DOHH2 (cell line): ENCODE results near the gene SLC9A9.

Source experiments
- H3F3A ChIP-seq: fragments of 200-600 bp; sonication (generic), shearing (Covaris generic); 2 replicates; pipeline ENCODE4 v1.6.0; 2016; ENCODE audit warnings: antibody characterized with exemption, mild to moderate bottlenecking; ENCODE audit not compliant: control insufficient read depth, insufficient read depth
- H3K27ac ChIP-seq: fragments of 200-600 bp; sonication (generic); 2 replicates; pipeline ENCODE4 v1.5.1; 2014; ENCODE audit warnings: low read depth, mild to moderate bottlenecking, low read length, moderate library complexity
- H3K27me3 ChIP-seq: fragments of 200-600 bp; sonication (generic); 2 replicates; pipeline ENCODE4 v1.6.1; 2014; ENCODE audit warnings: mild to moderate bottlenecking, low read length, mixed read lengths; ENCODE audit not compliant: control insufficient read depth
- H3K36me3 ChIP-seq: fragments of 200-600 bp; sonication (generic); 2 replicates; pipeline ENCODE4 v1.6.1; 2014; ENCODE audit warnings: mild to moderate bottlenecking, low read length, moderate library complexity, mixed read lengths; ENCODE audit not compliant: control insufficient read depth
- H3K4me1 ChIP-seq: fragments of 200-600 bp; sonication (generic); 2 replicates; pipeline ENCODE4 v1.6.1; 2014; ENCODE audit warnings: mild to moderate bottlenecking, low read length, mixed read lengths; ENCODE audit not compliant: control insufficient read depth
- H3K4me2 ChIP-seq: fragments of 200-600 bp; sonication (generic); 2 replicates; pipeline ENCODE4 v1.6.0; 2014; ENCODE audit warnings: mild to moderate bottlenecking, low read length, moderate library complexity
- H3K4me3 ChIP-seq: fragments of 200-600 bp; sonication (generic); 2 replicates; pipeline ENCODE4 v1.5.1; 2014; ENCODE audit warnings: mild to moderate bottlenecking, low read length, mixed read lengths
- H3K79me2 ChIP-seq: fragments of 200-600 bp; sonication (generic); 2 replicates; pipeline ENCODE4 v1.6.1; 2014; ENCODE audit warnings: mild to moderate bottlenecking, low read length, mixed read lengths; ENCODE audit not compliant: control insufficient read depth
- H3K9me2 ChIP-seq: fragments of 200-600 bp; sonication (generic); replicated peaks from 2 replicates; pipeline ENCODE4 v1.6.1; 2014; ENCODE audit warnings: mild to moderate bottlenecking, low read length, mixed read lengths; ENCODE audit not compliant: control insufficient read depth
- H3K9me3 ChIP-seq: fragments of 200-600 bp; sonication (generic); 2 replicates; pipeline ENCODE4 v1.6.1; 2014; ENCODE audit warnings: antibody characterized with exemption, low read length, mixed read lengths; ENCODE audit not compliant: control insufficient read depth, insufficient read depth
- H4K20me1 ChIP-seq: fragments of 200-600 bp; sonication (generic); 2 replicates; pipeline ENCODE4 v1.6.0; 2014; ENCODE audit warnings: low read depth, mild to moderate bottlenecking, antibody characterized with exemption, low read length, moderate library complexity; ENCODE audit not compliant: control insufficient read depth, insufficient read depth
- CTCF ChIP-seq: fragments of 200-600 bp; sonication (generic); IDR thresholded peaks from one replicate; pipeline ENCODE4 v1.5.1; 2014; ENCODE audit warnings: antibody characterized with exemption, mild to moderate bottlenecking, low read depth, low read length; ENCODE audit not compliant: poor library complexity, severe bottlenecking
- EZH2phosphoT487 ChIP-seq: fragments of 200-600 bp; sonication (generic); IDR thresholded peaks from 2 replicates; pipeline ENCODE4 v1.6.1; 2017; ENCODE audit warnings: borderline replicate concordance, mild to moderate bottlenecking, antibody characterized with exemption, low read length, moderate library complexity, mixed read lengths

Gene SLC9A9

GRCh38 chr3:143450632-143451031 is 397.6 kb downstream of the SLC9A9 start:
- H4K20me1 ChIP-seq: no peaks in the 10 kb centered on the region
- H3K27me3 ChIP-seq: no peaks in the 10 kb centered on the region
- no peak overlapping the region for H3K27ac ChIP-seq
- TF ChIP-seq EZH2phosphoT487 (no peak), CTCF (no peak)
- H3K4me1 ChIP-seq: no peaks in the 10 kb centered on the region
- H3K4me3 ChIP-seq: no peak overlapping the region
- no peaks in the 10 kb centered on the region for H3K9me2 ChIP-seq
- no peaks in the 10 kb centered on the region for H3F3A ChIP-seq
- no peaks in the 10 kb centered on the region for H3K79me2 ChIP-seq
- H3K36me3 ChIP-seq: no peaks in the 10 kb centered on the region
- H3K9me3 ChIP-seq: no peaks in the 10 kb centered on the region
- H3K4me2 ChIP-seq: no peak overlapping the region

GRCh38 chr3:143447491-143447890 is 400.8 kb downstream of the SLC9A9 start:
- H3K4me3 ChIP-seq: no peak overlapping the region
- TF ChIP-seq CTCF (no peak), EZH2phosphoT487 (no peak)
- H3K9me3 ChIP-seq: no peaks in the 10 kb centered on the region

GRCh38 chr3:143445118-143445517 is 403.1 kb downstream of the SLC9A9 start:
- no peaks in the 10 kb centered on the region for H3K27me3 ChIP-seq
- no peaks in the 10 kb centered on the region for H3K9me2 ChIP-seq
- no peaks in the 10 kb centered on the region for H3K79me2 ChIP-seq
- H3K4me1 ChIP-seq: no peaks in the 10 kb centered on the region
- H3K9me3 ChIP-seq: no peaks in the 10 kb centered on the region
- H3K4me3 ChIP-seq: no peak overlapping the region
- H3F3A ChIP-seq: no peaks in the 10 kb centered on the region
- no peaks in the 10 kb centered on the region for H4K20me1 ChIP-seq
- H3K4me2 ChIP-seq: no peak overlapping the region
- no peaks in the 10 kb centered on the region for H3K36me3 ChIP-seq
- H3K27ac ChIP-seq: no peak overlapping the region
- TF ChIP-seq CTCF: no peak
- TF ChIP-seq EZH2phosphoT487: no peak

More at GRCh38 chr3:143447491-143447890, 400.8 kb downstream of the SLC9A9 start:
- Histone ChIP-seq H3K9me2 (no peaks in the 10 kb centered on the region), H3F3A (no peaks in the 10 kb centered on the region), H3K36me3 (no peaks in the 10 kb centered on the region), H3K4me2 (no peak overlapping the region), H3K4me1 (no peaks in the 10 kb centered on the region), H3K79me2 (no peaks in the 10 kb centered on the region), H3K27ac (no peak overlapping the region), H3K27me3 (no peaks in the 10 kb centered on the region), H4K20me1 (no peaks in the 10 kb centered on the region)
